A549 (cell line): Measurements from ENCODE around the gene SYCN.

Experiments used
- ESRRA ChIP-seq: fragments of 150-350 bp; IDR thresholded peaks from 2 replicates; pipeline ENCODE4 v1.6.1; 2014; ENCODE audit warnings: mild to moderate bottlenecking, low read length, borderline replicate concordance
- JUN ChIP-seq, 2 experiments: fragments of >200 bp; sonication (Bioruptor Twin); formaldehyde crosslinking; IDR thresholded peaks; 2 replicates in 1 of 2; 3 replicates in 1 of 2; pipeline ENCODE4 v1.6.1; 2016 to 2017
- NPAS2 ChIP-seq: fragments of 250-450 bp; sonication (Bioruptor Pico); IDR thresholded peaks from 2 replicates; pipeline ENCODE4 v1.8.0; 2022; ENCODE audit warnings: mild to moderate bottlenecking, moderate library complexity, borderline replicate concordance
- TP53 ChIP-seq: fragments of 250-450 bp; sonication (Bioruptor Pico); IDR thresholded peaks from 2 replicates; pipeline ENCODE4 v1.5.0; 2021; ENCODE audit warnings: mild to moderate bottlenecking, moderate library complexity
- TF ChIP-seq, protein P1 (sequence below): fragments of >200 bp; sonication (Bioruptor Twin); formaldehyde crosslinking; IDR thresholded peaks from 3 replicates; pipeline ENCODE4 v1.5.1; 2016

GRCh38 chr19:39196860-39197562 is 7.1 kb downstream of the SYCN start, which contains the start of gene NCCRP1:
- TF ChIP-seq JUN (IDR thresholded peaks at IDR 0.05) (no peak), ESRRA (no peak), TP53 (no peak), NPAS2 (CRISPR knock-in tag) (no peak)
- TF ChIP-seq, protein P1, sequence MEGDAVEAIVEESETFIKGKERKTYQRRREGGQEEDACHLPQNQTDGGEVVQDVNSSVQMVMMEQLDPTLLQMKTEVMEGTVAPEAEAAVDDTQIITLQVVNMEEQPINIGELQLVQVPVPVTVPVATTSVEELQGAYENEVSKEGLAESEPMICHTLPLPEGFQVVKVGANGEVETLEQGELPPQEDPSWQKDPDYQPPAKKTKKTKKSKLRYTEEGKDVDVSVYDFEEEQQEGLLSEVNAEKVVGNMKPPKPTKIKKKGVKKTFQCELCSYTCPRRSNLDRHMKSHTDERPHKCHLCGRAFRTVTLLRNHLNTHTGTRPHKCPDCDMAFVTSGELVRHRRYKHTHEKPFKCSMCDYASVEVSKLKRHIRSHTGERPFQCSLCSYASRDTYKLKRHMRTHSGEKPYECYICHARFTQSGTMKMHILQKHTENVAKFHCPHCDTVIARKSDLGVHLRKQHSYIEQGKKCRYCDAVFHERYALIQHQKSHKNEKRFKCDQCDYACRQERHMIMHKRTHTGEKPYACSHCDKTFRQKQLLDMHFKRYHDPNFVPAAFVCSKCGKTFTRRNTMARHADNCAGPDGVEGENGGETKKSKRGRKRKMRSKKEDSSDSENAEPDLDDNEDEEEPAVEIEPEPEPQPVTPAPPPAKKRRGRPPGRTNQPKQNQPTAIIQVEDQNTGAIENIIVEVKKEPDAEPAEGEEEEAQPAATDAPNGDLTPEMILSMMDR = no peak
